Heart right ventricle (tissue), 16 donors: ENCODE measurements around the gene CDK5R1. TPM values are rescaled to one million over a fixed set of nuclear protein-coding genes. Genes with fewer than 3 reads are reported as not detected.

Experiments used
- ATAC-seq, 8 donors: fragments of 200-7000 bp; cut with Tn5 transposase; one replicate each; pipeline ENCODE4 v1.9.1; 2020; ENCODE audit warnings: mild to moderate bottlenecking in 8 of 8, moderate library complexity in 8 of 8, moderate number of reproducible peaks in 1 of 8
- DNase-seq, 2 donors: peaks; one replicate each; pipeline ENCODE4 v3.0.0-alpha.2; 2020
- H3K27ac ChIP-seq, 10 donors: fragments of 200-600 bp; sonication (generic) in 2 of 10; one replicate each; pipeline versions ENCODE4 v1.5.0 to v1.8.0; 2020 to 2022; ENCODE audit warnings: mild to moderate bottlenecking in 3 of 10
- H3K27me3 ChIP-seq, 7 donors: fragments of 200-600 bp; one replicate each; pipeline ENCODE4 v1.8.0; 2021 to 2022; ENCODE audit warnings: mild to moderate bottlenecking in 2 of 7
- H3K36me3 ChIP-seq, 9 donors: fragments of 200-600 bp; sonication (generic) in 1 of 9; one replicate each; pipeline versions ENCODE4 v1.5.0 to v1.8.0; 2020 to 2022; ENCODE audit warnings: mild to moderate bottlenecking in 2 of 9
- H3K4me1 ChIP-seq, 9 donors: fragments of 200-600 bp; sonication (generic) in 1 of 9; one replicate each; pipeline versions ENCODE4 v1.5.0 to v1.8.0; 2020 to 2022; ENCODE audit warnings: mild to moderate bottlenecking in 4 of 9
- H3K4me3 ChIP-seq, 10 donors: fragments of 200-600 bp; sonication (generic) in 2 of 10; one replicate each; pipeline versions ENCODE4 v1.5.0 to v1.8.0; 2020 to 2022; ENCODE audit warnings: mild to moderate bottlenecking in 7 of 10, moderate library complexity in 2 of 10
- H3K9me3 ChIP-seq, 11 donors: fragments of 200-600 bp in 10 of 11; sonication (generic) in 2 of 11; one replicate each; pipeline versions ENCODE4 v1.5.0 to v1.8.0; 2013 to 2022; ENCODE audit warnings: mild to moderate bottlenecking in 2 of 11, control low read depth in 1 of 11, moderate library complexity in 1 of 11
- WGBS, 2 donors: extraction: QIAGEN DNeasy Blood & Tissue Kit; methylation state at CpG; one replicate each; pipeline ENCODE4 v1.1.7; 2013; ENCODE audit warnings: inconsistent platforms in 1 of 2; 5-methylcytosine and 5-hydroxymethylcytosine counted together
- intact Hi-C, 10 donors: fragments of 100-400 bp; cut with DNase I; formaldehyde crosslinking; loops; one replicate each; pipeline versions ENCODE4 v1.11.1 to v1.14.2; 2022
- polyA plus RNA-seq, 2 donors: library from polyadenylated mRNA; stranded (reverse); fragments of 200-250 nt; gene quantifications; one replicate each; pipeline ENCODE4 v1.2.3, GENCODE V29; 2013
- total RNA-seq, 10 donors: library from RNA; stranded (reverse); fragmentation: NEBNext Ultra II Directional in 3 of 10; extraction: Animal tissue kit (Norgen Biotek cat#: 25700) in 3 of 10; gene quantifications; one replicate each; pipeline versions ENCODE4 v1.2.1 to v1.2.4, GENCODE V29; 2021 to 2023
- TF ChIP-seq, protein P1 (sequence below), 9 donors: fragments of 200-600 bp; sonication (generic) in 2 of 9; IDR thresholded peaks; one replicate each; pipeline versions ENCODE4 v1.5.0 to v1.8.0; 2021 to 2022; ENCODE audit warnings: antibody characterized with exemption in 9 of 9, mild to moderate bottlenecking in 5 of 9, moderate library complexity in 1 of 9
- donor health status: Arrhythmogenic right ventricular cardiomyopathy.
- donor health status: ischemic (EF 13 %, LVEDD 7.1; RV severe dilation, severe dysfunction).
- donor health status: healthy with polysubstance abuse.
- donor health status: DM: no; HTN: yes; CAD: no.
- donor health status: DM: no; HTN: no; CAD: no.
- donor health status: ischemic (EF 25% LVEDD 6.9; RV normal size, moderate dysfunction).
- donor health status: ischemic (EF 25% LVEDD 5.7; RV mildly dilated, moderate dysfunction).
- donor health status: healthy.
- donor health status: DM: yes; HTN: yes; CAD: no.
- donor health status: Ischemic cardiomyopathy.
- donor health status: ischemic (EF 35%, LVEDD 5.7; RV mildly dilated, moderate dysfunction).
- donor health status: nonischemic (EF 11% LVEDD 7.7; RV severe dilation, severe dysfunction).
- donor health status: DM: yes; HTN: yes; CAD: no.
- donor health status: PGD.
- donor health status: ischemic (EF 29% LVEDD 5.4; RV normal size, mild dysfunction).
- donor health status: nonischemic (EF 23%, LVEDD 6.1; RV moderate dilation, normal function).

Gene CDK5R1
- total and polyA plus RNA-seq, 12 donors, result 0.66 to 2.1 (median 1.3) TPM

- 3% methylated on average over 42 to 71 of the region's 72 CpGs for WGBS, 2 donors
- Histone ChIP-seq H3K4me1 (peaks cover 16 to 44% (median 33%) of the 10 kb centered on the region in 9 donors), H3K27ac (peak overlapping the region in 9 of 10 donors; percentile 15 to 86 (median 72)), H3K36me3 (peaks cover 0 to 33% (median 5%) of the 10 kb centered on the region in 9 donors), H3K4me3 (peak overlapping the region in 9 of 10 donors; percentile 39 to 66 (median 59)), H3K27me3 (no peaks in the 10 kb centered on the region), H3K9me3 (no peaks in the 10 kb centered on the region)
- DNase-seq (peak; percentile 51 to 76), ATAC-seq (peak; percentile 48 to 84 (median 76))
- TF ChIP-seq, protein P1, sequence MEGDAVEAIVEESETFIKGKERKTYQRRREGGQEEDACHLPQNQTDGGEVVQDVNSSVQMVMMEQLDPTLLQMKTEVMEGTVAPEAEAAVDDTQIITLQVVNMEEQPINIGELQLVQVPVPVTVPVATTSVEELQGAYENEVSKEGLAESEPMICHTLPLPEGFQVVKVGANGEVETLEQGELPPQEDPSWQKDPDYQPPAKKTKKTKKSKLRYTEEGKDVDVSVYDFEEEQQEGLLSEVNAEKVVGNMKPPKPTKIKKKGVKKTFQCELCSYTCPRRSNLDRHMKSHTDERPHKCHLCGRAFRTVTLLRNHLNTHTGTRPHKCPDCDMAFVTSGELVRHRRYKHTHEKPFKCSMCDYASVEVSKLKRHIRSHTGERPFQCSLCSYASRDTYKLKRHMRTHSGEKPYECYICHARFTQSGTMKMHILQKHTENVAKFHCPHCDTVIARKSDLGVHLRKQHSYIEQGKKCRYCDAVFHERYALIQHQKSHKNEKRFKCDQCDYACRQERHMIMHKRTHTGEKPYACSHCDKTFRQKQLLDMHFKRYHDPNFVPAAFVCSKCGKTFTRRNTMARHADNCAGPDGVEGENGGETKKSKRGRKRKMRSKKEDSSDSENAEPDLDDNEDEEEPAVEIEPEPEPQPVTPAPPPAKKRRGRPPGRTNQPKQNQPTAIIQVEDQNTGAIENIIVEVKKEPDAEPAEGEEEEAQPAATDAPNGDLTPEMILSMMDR (IDR thresholded peaks at IDR 0.05), result no peak
- intact Hi-C loops, result loop anchor here in 8 of 10 donors (5.0 to 10.0 kb wide), 7 partner anchors 119 to 391 kb away; partner anchors contain the start of gene MYO1D (in 1 of the 8)
Measured at GRCh38 chr17:32486111-32486700, 587 bp upstream of the CDK5R1 start.

DNA sequence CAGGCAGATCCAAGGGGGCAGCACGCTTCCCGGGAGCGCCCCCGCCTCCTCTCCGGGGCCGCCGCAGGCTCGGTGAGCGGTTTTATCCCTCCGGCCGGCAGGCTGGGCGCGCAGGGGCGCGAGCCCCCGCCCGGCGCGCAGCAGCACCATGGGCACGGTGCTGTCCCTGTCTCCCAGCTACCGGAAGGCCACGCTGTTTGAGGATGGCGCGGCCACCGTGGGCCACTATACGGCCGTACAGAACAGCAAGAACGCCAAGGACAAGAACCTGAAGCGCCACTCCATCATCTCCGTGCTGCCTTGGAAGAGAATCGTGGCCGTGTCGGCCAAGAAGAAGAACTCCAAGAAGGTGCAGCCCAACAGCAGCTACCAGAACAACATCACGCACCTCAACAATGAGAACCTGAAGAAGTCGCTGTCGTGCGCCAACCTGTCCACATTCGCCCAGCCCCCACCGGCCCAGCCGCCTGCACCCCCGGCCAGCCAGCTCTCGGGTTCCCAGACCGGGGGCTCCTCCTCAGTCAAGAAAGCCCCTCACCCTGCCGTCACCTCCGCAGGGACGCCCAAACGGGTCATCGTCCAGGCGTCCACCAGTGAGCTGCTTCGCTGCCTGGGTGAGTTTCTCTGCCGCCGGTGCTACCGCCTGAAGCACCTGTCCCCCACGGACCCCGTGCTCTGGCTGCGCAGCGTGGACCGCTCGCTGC lies 832 bp downstream of the CDK5R1 start:
- TF ChIP-seq, protein P1 (IDR thresholded peaks at IDR 0.05), result no peak
- DNase-seq, result no peak

DNA sequence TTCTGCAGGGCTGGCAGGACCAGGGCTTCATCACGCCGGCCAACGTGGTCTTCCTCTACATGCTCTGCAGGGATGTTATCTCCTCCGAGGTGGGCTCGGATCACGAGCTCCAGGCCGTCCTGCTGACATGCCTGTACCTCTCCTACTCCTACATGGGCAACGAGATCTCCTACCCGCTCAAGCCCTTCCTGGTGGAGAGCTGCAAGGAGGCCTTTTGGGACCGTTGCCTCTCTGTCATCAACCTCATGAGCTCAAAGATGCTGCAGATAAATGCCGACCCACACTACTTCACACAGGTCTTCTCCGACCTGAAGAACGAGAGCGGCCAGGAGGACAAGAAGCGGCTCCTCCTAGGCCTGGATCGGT lies 1.4 kb downstream of the CDK5R1 start:
- H3K4me3 ChIP-seq, result peak overlapping the region in 4 of 10 donors; percentile 56 to 60 (median 58)
- H3K27me3 ChIP-seq, result no peaks in the 10 kb centered on the region
- H3K36me3 ChIP-seq, result peaks cover 0 to 17% (median 0%) of the 10 kb centered on the region in 9 donors
- no peak overlapping the region for H3K27ac ChIP-seq
- TF ChIP-seq, protein P1 (IDR thresholded peaks at IDR 0.05), result no peak
- WGBS, 2 donors, result 95 to 96% methylated on average over 16 of the region's 16 CpGs
- intact Hi-C loops, result loop anchor here in 8 of 10 donors (5.0 to 10.0 kb wide), 7 partner anchors 117 to 389 kb away; partner anchors contain the start of gene MYO1D (in 1 of the 8)
- no peak for ATAC-seq
- no peaks in the 10 kb centered on the region for H3K9me3 ChIP-seq
- peaks cover 12 to 52% (median 35%) of the 10 kb centered on the region in 9 donors for H3K4me1 ChIP-seq
- DNase-seq, result no peak

More for the DNA sequence above, 832 bp downstream of the CDK5R1 start:
- Histone ChIP-seq H3K4me3 (peak overlapping the region in 9 of 10 donors; percentile 44 to 66 (median 59)), H3K9me3 (no peaks in the 10 kb centered on the region), H3K36me3 (peaks cover 0 to 18% (median 0%) of the 10 kb centered on the region in 9 donors), H3K27ac (peak overlapping the region in 1 of 10 donors; percentile 23), H3K4me1 (peaks cover 16 to 50% (median 33%) of the 10 kb centered on the region in 9 donors), H3K27me3 (no peaks in the 10 kb centered on the region)
- 39% methylated on average over 56 to 59 of the region's 59 CpGs for WGBS, 2 donors
- no peak for ATAC-seq
- intact Hi-C loops, result loop anchor here in 8 of 10 donors (5.0 to 10.0 kb wide), 7 partner anchors 117 to 390 kb away; partner anchors contain the start of gene MYO1D (in 1 of the 8)

GRCh38 chr17:32488604-32489180 lies 1.9 kb downstream of the CDK5R1 start:
- H3K36me3 ChIP-seq, result peaks cover 0 to 17% (median 0%) of the 10 kb centered on the region in 9 donors
- no peaks in the 10 kb centered on the region for H3K27me3 ChIP-seq
- intact Hi-C loops, result loop anchor here in 8 of 10 donors (5.0 to 10.0 kb wide), 7 partner anchors 116 to 389 kb away; partner anchors contain the start of gene MYO1D (in 1 of the 8)
- H3K4me1 ChIP-seq, result peaks cover 7 to 52% (median 29%) of the 10 kb centered on the region in 9 donors
- ATAC-seq (no peak), DNase-seq (no peak)
- TF ChIP-seq, protein P1 (IDR thresholded peaks at IDR 0.05), result no peak
- WGBS, 2 donors, result 95 to 98% methylated on average over 13 of the region's 13 CpGs
- H3K27ac ChIP-seq, result no peak overlapping the region
- no peaks in the 10 kb centered on the region for H3K9me3 ChIP-seq
- H3K4me3 ChIP-seq, result no peak overlapping the region
